Retinal pigment epithelial cell (primary cell): ENCODE measurements around the gene HCLS1.
"Not testable (repeated sequence)": the region's sequence is repeated elsewhere in the genome, so short reads cannot be mapped to it uniquely, and the experiment has no call there.

ENCODE experiments used
- DNase-seq: peaks from one replicate; pipeline ENCODE4 v3.0.0-alpha.2; 2010; ENCODE audit warnings: low read depth
- H3K4me3 ChIP-seq: 2 replicates; pipeline ENCODE4 v1.5.1; 2011; ENCODE audit warnings: mild to moderate bottlenecking, low read length, control low read depth, moderate library complexity
- TF ChIP-seq, protein P1 (sequence below): conservative IDR thresholded peaks from 2 replicates; pipeline ENCODE4 v1.5.1; 2011; ENCODE audit warnings: low read depth, low read length, control low read depth, inconsistent platforms

HCLS1 gene

DNA sequence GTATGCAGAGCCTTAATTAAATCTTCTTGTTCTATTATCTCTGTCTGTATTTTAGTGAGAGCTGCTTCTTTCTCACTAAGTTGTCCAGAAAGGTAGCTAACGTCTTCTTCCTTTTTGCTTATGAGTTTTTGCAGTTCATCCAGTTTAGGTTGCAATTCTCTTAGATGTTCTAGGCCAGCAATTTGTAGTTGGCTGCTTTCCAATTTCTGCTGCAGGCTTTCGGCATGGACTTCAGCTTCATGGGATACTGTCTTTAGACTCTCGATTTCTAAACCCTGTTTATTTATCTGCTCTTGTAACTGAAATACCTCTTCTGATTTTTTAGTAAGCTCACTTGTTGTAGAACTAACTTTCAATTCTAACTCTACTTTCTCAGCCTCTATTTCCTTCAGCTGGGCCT is 35.5 kb upstream of the HCLS1 start:
- TF ChIP-seq, protein P1, sequence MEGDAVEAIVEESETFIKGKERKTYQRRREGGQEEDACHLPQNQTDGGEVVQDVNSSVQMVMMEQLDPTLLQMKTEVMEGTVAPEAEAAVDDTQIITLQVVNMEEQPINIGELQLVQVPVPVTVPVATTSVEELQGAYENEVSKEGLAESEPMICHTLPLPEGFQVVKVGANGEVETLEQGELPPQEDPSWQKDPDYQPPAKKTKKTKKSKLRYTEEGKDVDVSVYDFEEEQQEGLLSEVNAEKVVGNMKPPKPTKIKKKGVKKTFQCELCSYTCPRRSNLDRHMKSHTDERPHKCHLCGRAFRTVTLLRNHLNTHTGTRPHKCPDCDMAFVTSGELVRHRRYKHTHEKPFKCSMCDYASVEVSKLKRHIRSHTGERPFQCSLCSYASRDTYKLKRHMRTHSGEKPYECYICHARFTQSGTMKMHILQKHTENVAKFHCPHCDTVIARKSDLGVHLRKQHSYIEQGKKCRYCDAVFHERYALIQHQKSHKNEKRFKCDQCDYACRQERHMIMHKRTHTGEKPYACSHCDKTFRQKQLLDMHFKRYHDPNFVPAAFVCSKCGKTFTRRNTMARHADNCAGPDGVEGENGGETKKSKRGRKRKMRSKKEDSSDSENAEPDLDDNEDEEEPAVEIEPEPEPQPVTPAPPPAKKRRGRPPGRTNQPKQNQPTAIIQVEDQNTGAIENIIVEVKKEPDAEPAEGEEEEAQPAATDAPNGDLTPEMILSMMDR: no peak
- H3K4me3 ChIP-seq: no peak overlapping the region
- DNase-seq: no peak

DNA sequence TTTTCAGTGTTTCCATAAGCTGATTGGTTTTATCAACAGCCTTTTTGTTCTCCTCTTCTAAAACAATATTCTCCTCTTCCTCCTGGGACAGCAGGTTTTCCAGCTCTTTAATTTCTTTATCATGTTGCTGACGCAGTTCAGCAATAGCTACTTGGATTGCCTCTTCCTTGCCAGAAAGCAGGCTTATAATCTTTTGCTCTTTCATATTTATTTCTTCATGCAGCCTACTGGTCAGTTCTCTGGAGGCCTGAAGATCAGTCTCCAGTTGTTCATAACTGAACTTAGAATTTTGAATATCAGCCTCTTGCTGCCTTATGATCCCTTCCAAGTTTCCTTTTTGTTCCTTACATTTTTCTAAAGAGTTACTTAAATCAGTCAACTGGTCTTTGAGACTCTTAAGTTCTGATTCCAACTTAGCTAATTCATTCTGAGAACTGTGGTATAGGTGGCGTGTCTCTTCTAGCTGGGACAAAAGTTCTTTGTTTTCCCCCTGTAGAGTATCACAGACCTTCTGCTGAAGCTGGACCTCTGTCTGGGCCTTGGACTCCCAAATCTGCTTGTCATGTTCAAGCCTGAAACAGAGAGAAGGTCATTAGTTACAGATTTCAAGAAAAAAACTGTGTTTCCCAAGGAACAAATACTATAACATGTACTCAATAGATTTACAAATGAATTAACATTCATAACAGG is 31.5 kb upstream of the HCLS1 start:
- H3K4me3 ChIP-seq: no peak overlapping the region
- no peak for DNase-seq
- TF ChIP-seq, protein P1: no peak

DNA sequence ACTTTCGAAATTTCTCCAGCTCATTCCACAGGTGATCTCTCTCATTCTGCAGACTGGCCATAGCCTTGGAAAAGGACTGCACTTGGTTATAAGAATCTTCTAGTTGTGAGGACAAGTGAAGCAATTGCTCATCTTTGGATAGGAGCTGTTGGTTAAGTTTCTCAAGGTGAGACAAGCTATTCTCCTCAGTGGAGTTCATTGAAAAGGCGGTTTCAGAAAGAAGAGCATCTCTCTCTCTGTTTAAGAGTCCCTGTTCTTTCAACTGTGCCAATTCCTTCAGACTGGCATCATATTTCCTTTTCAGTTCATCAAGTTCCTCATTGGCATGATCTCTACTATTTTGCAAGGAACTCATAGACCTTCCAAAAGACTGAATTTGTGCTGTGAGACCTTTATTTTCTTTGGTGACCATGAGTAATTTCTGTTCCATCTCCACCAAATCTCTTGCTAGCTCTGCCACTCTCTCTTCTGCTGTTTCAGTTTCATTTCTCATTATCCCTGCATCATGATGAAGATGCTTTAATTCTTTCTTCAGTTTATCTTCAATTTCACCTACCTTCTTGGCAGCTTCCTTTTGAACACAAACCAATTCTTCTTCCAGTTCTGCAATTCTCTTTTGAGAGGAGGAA is 30.2 kb upstream of the HCLS1 start:
- H3K4me3 ChIP-seq: no peak overlapping the region
- DNase-seq: no peak
- TF ChIP-seq, protein P1: no peak

DNA sequence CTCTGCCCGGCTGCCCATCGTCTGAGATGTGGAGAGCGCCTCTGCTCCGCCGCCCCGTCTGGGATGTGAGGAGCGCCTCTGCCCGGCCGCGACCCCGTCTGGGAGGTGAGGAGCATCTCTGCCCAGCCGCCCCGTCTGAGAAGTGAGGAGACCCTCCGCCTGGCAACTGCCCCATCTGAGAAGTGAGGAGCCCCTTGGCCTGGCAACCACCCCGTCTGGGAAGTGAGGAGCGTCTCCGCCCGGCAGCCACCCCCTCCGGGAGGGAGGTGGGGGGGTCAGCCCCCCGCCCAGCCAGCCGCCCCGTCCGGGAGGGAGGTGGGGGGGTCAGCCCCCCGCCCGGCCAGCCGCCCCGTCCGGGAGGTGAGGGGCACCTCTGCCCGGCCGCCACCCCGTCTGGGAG is 28.0 kb upstream of the HCLS1 start:
- H3K4me3 ChIP-seq, DNase-seq: not testable (repeated sequence)

DNA sequence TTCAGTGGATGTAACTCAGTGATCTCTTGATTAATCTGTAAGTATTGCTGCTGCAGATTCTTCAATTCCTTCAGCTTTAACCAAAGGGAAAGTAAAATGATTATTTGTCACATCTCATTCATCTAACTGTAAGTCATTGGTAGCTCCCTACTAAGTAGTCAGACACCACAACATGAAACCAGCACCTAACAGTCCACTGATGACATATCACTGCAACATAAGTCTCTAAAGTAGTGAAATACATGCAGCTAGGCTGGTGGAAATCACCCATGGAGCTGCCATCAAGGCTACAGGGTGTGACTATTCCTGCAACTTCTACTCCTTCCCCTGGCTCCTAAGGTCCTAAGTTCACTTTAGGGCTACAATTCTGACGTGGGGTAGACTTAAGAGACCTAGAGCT is 21.1 kb upstream of the HCLS1 start:
- DNase-seq: no peak
- H3K4me3 ChIP-seq: no peak overlapping the region
- TF ChIP-seq, protein P1: no peak

DNA sequence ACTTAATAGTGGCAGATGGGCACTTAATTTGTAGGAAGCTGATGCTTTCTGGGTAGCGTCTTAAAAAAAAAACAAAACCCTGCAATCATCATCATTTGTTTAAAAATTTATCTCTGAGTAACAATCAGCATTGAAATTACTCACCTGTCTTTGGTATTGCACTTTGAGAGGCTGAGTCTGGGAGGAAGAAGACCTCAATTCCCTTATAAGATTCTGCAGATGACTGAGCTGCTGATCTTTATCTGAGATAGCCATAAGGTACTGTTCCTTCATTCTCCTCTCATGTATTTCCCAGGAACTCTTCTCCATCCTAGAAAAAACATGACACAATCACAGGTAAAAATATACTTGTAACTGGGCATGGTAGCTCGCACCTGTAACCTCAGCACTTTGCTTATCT is 16.4 kb upstream of the HCLS1 start:
- TF ChIP-seq, protein P1: no peak
- DNase-seq: no peak

DNA sequence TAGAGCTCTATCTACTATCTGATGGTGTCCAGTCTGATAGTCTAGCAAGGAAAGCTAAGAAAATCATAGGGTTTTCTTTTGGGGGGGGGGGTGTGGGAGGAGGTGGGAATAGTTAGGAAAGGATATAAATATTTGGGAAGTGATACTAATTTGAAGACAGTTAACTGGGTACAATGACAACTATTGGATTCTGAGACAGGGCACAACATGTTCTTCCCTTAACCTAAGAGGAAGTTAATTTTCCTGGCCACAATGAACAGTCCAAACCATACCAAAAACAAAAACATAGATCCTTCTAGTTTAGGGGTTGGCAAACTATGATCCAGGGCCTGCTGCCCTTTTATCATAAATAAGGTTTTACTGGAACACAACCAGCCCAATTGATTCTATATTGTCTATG is 10.0 kb upstream of the HCLS1 start:
- TF ChIP-seq, protein P1: no peak
- DNase-seq: no peak
- H3K4me3 ChIP-seq: no peak overlapping the region

More for the DNA sequence above, 16.4 kb upstream of the HCLS1 start:
- no peak overlapping the region for H3K4me3 ChIP-seq
